ENCODE results near the gene PDIA4. TPM values are rescaled to one million over a fixed set of nuclear protein-coding genes. Genes with fewer than 3 reads are reported as not detected.

Gene PDIA4
- total RNA-seq, 1 donor from 2014 or later, result 152 TPM

DNA sequence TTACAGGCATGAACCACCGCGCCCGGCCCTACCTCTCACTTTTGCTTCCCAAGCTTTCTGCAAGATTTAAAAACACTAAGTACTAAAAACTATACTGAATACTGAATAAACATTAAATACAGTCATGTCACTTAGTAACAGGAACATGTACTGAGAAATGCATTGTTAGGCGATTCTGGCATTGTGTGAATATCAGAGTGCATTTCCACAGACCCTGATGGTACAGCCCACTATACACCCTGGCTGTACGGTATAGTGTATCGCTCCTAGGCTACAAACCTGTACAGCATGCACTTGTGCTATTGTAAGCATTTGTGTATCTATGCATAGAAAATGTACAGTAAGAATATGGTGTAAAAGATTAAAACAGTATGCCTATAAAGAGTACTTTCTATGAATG, 29.1 kb downstream of the PDIA4 start:
- Mint-ChIP-seq H3K27ac (ENCODE audit: unreplicated experiment) (no peak overlapping the region), H3K9me3 (ENCODE audit: unreplicated experiment) (no peaks in the 10 kb centered on the region), H3K27me3 (ENCODE audit: unreplicated experiment) (no peaks in the 10 kb centered on the region), H3K4me3 (ENCODE audit: unreplicated experiment) (no peak overlapping the region), H3K36me3 (ENCODE audit: unreplicated experiment) (peaks cover 14% of the 10 kb centered on the region), H3K4me1 (ENCODE audit: unreplicated experiment) (no peaks in the 10 kb centered on the region)
- TF ChIP-seq, protein P1, sequence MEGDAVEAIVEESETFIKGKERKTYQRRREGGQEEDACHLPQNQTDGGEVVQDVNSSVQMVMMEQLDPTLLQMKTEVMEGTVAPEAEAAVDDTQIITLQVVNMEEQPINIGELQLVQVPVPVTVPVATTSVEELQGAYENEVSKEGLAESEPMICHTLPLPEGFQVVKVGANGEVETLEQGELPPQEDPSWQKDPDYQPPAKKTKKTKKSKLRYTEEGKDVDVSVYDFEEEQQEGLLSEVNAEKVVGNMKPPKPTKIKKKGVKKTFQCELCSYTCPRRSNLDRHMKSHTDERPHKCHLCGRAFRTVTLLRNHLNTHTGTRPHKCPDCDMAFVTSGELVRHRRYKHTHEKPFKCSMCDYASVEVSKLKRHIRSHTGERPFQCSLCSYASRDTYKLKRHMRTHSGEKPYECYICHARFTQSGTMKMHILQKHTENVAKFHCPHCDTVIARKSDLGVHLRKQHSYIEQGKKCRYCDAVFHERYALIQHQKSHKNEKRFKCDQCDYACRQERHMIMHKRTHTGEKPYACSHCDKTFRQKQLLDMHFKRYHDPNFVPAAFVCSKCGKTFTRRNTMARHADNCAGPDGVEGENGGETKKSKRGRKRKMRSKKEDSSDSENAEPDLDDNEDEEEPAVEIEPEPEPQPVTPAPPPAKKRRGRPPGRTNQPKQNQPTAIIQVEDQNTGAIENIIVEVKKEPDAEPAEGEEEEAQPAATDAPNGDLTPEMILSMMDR (IDR thresholded peaks at IDR 0.05), result no peak
- no peak for DNase-seq (ENCODE audit: extremely low spot score, unreplicated experiment)

DNA sequence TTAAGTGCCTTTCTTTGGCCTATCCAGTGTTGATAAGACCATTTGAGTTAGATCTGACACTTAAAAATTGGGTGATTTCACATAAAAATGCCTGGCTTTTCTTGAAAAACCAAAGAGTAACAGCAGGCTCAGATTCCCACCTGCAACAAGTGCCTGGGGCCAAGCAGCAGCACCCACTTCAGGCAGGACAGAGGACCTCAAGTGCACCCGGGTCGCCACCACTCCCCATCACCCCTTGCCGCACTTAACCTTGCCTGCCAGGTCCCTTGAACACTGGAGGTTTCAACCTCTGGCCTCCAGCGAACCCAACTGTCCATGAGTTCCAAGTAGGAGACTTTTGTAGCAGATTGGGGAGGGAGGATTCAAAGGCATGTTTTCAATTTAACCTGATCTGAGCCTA, 30.8 kb downstream of the PDIA4 start:
- no peak for DNase-seq (ENCODE audit: extremely low spot score, unreplicated experiment)
- TF ChIP-seq, protein P1 (IDR thresholded peaks at IDR 0.05), result no peak
- Mint-ChIP-seq H3K27me3 (ENCODE audit: unreplicated experiment) (no peaks in the 10 kb centered on the region), H3K9me3 (ENCODE audit: unreplicated experiment) (no peaks in the 10 kb centered on the region), H3K4me1 (ENCODE audit: unreplicated experiment) (no peaks in the 10 kb centered on the region), H3K27ac (ENCODE audit: unreplicated experiment) (no peak overlapping the region), H3K36me3 (ENCODE audit: unreplicated experiment) (no peaks in the 10 kb centered on the region), H3K4me3 (ENCODE audit: unreplicated experiment) (no peak overlapping the region)

DNA sequence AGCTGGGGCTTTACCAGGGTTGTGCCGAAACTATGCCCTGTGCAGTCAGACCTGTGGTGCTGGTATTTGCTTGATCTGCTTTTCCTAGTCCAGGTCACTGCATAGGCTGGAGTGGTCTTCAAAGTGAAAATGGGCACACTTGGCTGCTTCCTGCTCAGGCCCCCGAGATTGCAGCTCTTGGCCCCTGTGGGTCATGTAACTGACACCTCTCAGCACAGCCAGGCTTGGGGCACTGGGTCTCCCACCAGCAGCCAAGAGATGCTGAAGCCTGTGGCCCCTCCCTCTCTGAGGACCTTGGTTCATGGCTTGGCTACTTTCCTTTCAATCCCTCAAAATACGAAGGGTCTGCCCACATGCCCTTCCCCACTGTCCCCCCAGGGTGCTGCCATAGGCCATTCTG, 33.7 kb downstream of the PDIA4 start:
- no peaks in the 10 kb centered on the region for H3K36me3 Mint-ChIP-seq (ENCODE audit: unreplicated experiment)
- H3K4me1 Mint-ChIP-seq (ENCODE audit: unreplicated experiment), result no peaks in the 10 kb centered on the region
- H3K9me3 Mint-ChIP-seq (ENCODE audit: unreplicated experiment), result no peaks in the 10 kb centered on the region
- no peaks in the 10 kb centered on the region for H3K27me3 Mint-ChIP-seq (ENCODE audit: unreplicated experiment)
- TF ChIP-seq, protein P1 (IDR thresholded peaks at IDR 0.05), result no peak
- DNase-seq (ENCODE audit: extremely low spot score, unreplicated experiment), result no peak
- no peak overlapping the region for H3K4me3 Mint-ChIP-seq (ENCODE audit: unreplicated experiment)
- H3K27ac Mint-ChIP-seq (ENCODE audit: unreplicated experiment), result no peak overlapping the region

DNA sequence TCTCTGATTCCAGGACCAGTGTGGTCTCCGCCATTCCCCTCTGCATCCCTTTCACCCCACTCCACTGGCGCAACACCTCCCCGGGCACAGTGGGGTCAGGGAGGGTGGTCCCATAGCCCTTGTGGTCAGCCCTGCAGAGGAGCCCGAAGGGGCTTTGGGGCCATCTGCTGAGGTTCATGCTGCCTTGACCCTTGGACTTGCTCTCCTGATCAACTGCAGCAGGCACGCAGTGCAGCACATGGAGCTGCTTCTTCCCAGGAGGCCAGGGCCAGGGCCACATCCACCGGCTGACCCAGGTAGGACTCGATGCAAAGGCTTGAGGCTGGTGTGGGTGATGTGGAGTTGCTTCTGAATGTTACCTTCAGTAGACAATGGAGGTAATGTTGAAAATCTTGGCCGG, 35.1 kb downstream of the PDIA4 start:
- H3K27me3 Mint-ChIP-seq (ENCODE audit: unreplicated experiment), result no peaks in the 10 kb centered on the region
- no peak overlapping the region for H3K4me3 Mint-ChIP-seq (ENCODE audit: unreplicated experiment)
- peaks cover 4% of the 10 kb centered on the region for H3K4me1 Mint-ChIP-seq (ENCODE audit: unreplicated experiment)
- H3K27ac Mint-ChIP-seq (ENCODE audit: unreplicated experiment), result no peak overlapping the region
- H3K36me3 Mint-ChIP-seq (ENCODE audit: unreplicated experiment), result no peaks in the 10 kb centered on the region
- TF ChIP-seq, protein P1 (IDR thresholded peaks at IDR 0.05), result no peak
- no peaks in the 10 kb centered on the region for H3K9me3 Mint-ChIP-seq (ENCODE audit: unreplicated experiment)
- no peak for DNase-seq (ENCODE audit: extremely low spot score, unreplicated experiment)

DNA sequence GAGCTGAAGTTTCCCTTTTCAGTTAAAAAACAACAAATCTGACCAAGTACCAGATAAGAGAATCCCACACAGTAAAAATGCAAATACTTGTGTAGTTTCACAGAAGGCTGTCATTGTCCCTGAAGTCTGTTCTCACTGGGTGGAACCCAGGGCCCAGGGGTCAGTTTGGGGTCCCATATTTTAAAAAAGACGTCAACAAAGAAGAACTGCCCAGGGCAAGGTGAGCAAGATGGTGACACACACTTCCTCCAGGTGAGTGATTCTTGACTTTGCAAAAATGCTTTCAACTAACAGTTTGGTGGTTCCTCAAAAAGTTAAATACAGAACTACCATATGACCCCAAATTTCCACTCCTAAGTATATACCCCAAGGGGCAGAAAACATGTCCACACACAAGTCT, 36.8 kb downstream of the PDIA4 start:
- H3K4me3 Mint-ChIP-seq (ENCODE audit: unreplicated experiment), result no peak overlapping the region
- H3K27me3 Mint-ChIP-seq (ENCODE audit: unreplicated experiment), result no peaks in the 10 kb centered on the region
- H3K9me3 Mint-ChIP-seq (ENCODE audit: unreplicated experiment), result no peaks in the 10 kb centered on the region
- no peak for DNase-seq (ENCODE audit: extremely low spot score, unreplicated experiment)
- H3K4me1 Mint-ChIP-seq (ENCODE audit: unreplicated experiment), result peaks cover 14% of the 10 kb centered on the region
- H3K27ac Mint-ChIP-seq (ENCODE audit: unreplicated experiment), result no peak overlapping the region
- TF ChIP-seq, protein P1 (IDR thresholded peaks at IDR 0.05), result no peak
- no peaks in the 10 kb centered on the region for H3K36me3 Mint-ChIP-seq (ENCODE audit: unreplicated experiment)

Measured in osteocyte (in vitro differentiated cells).